H9 (cell line): ENCODE results near the gene IL17RA. TPM values are rescaled to one million over a fixed set of nuclear protein-coding genes. Genes with fewer than 3 reads are reported as not detected.

Experiments used
- DNase-seq: peaks from one replicate; pipeline ENCODE4 v3.0.0-alpha.2; 2017
- H2AFZ ChIP-seq: one replicate; pipeline ENCODE4 v1.6.1; 2013; ENCODE audit warnings: mild to moderate bottlenecking, low read length, control low read depth, moderate library complexity
- H2AK5ac ChIP-seq: 2 replicates; pipeline ENCODE4 v1.6.1; 2013; ENCODE audit warnings: low read length, control low read depth, mixed read lengths; ENCODE audit not compliant: insufficient read length
- H2BK120ac ChIP-seq: one replicate; pipeline ENCODE4 v1.6.1; 2013; ENCODE audit warnings: low read depth, mild to moderate bottlenecking, low read length, control low read depth, inconsistent platforms; ENCODE audit not compliant: poor library complexity, severe bottlenecking
- H2BK12ac ChIP-seq: 2 replicates; pipeline ENCODE4 v1.6.1; 2013; ENCODE audit warnings: low read length, control low read depth, mixed read lengths, low read depth; ENCODE audit not compliant: insufficient read length
- H2BK15ac ChIP-seq: 2 replicates; pipeline ENCODE4 v1.6.1; 2013; ENCODE audit warnings: low read depth, low read length, control low read depth
- H2BK20ac ChIP-seq: one replicate; pipeline ENCODE4 v1.6.1; 2013; ENCODE audit warnings: low read depth, mild to moderate bottlenecking, low read length, control low read depth, inconsistent platforms; ENCODE audit not compliant: poor library complexity, severe bottlenecking
- H2BK5ac ChIP-seq: 2 replicates; pipeline ENCODE4 v1.6.1; 2013; ENCODE audit warnings: low read length, control low read depth, mixed read lengths; ENCODE audit not compliant: insufficient read length
- H3K14ac ChIP-seq: 2 replicates; pipeline ENCODE4 v1.6.1; 2013; ENCODE audit warnings: low read length, control low read depth; ENCODE audit not compliant: insufficient read depth
- H3K18ac ChIP-seq: 2 replicates; pipeline ENCODE4 v1.6.1; 2013; ENCODE audit warnings: low read depth, mild to moderate bottlenecking, mixed read lengths, low read length, control low read depth; ENCODE audit not compliant: insufficient read length
- H3K23ac ChIP-seq: 2 replicates; pipeline ENCODE4 v1.6.1; 2013; ENCODE audit warnings: low read length, control low read depth, mixed read lengths, low read depth; ENCODE audit not compliant: insufficient read length
- H3K23me2 ChIP-seq: 2 replicates; pipeline ENCODE4 v1.6.1; 2013; ENCODE audit warnings: low read depth, mild to moderate bottlenecking, mixed read lengths, low read length, control low read depth; ENCODE audit not compliant: insufficient read length, poor library complexity, severe bottlenecking
- H3K27ac ChIP-seq: 2 replicates; pipeline ENCODE4 v1.5.1; 2013; ENCODE audit warnings: low read length, control low read depth, mixed read lengths, low read depth; ENCODE audit not compliant: insufficient read length
- H3K27me3 ChIP-seq: 2 replicates; pipeline ENCODE4 v1.6.1; 2013; ENCODE audit warnings: low read length, control low read depth, inconsistent platforms; ENCODE audit not compliant: insufficient read depth
- H3K4ac ChIP-seq: 2 replicates; pipeline ENCODE4 v1.6.1; 2013; ENCODE audit warnings: low read depth, mild to moderate bottlenecking, control low read depth, inconsistent platforms, low read length, moderate library complexity
- H3K4me1 ChIP-seq: 2 replicates; pipeline ENCODE4 v1.6.1; 2013; ENCODE audit warnings: low read length, control low read depth, inconsistent platforms; ENCODE audit not compliant: insufficient read depth
- H3K4me2 ChIP-seq: 2 replicates; pipeline ENCODE4 v1.6.1; 2013; ENCODE audit warnings: low read length, control low read depth, mixed read lengths; ENCODE audit not compliant: insufficient read length, insufficient read depth
- H3K56ac ChIP-seq: 2 replicates; pipeline ENCODE4 v1.6.1; 2013; ENCODE audit warnings: low read depth, mild to moderate bottlenecking, mixed read lengths, low read length, control low read depth; ENCODE audit not compliant: insufficient read length
- H3K79me1 ChIP-seq: 2 replicates; pipeline ENCODE4 v1.6.1; 2013; ENCODE audit warnings: low read depth, mild to moderate bottlenecking, moderate library complexity, low read length, control low read depth, inconsistent platforms; ENCODE audit not compliant: insufficient read depth, poor library complexity, severe bottlenecking
- H3K79me2 ChIP-seq: 2 replicates; pipeline ENCODE4 v1.6.1; 2013; ENCODE audit warnings: low read length, control low read depth, inconsistent platforms; ENCODE audit not compliant: insufficient read depth
- H3K9ac ChIP-seq: 2 replicates; pipeline ENCODE4 v1.6.1; 2013; ENCODE audit warnings: low read length, control low read depth, mixed read lengths; ENCODE audit not compliant: insufficient read length; ENCODE audit errors: extremely low read depth
- H3K9me3 ChIP-seq: one replicate; pipeline ENCODE4 v1.6.1; 2013; ENCODE audit warnings: low read depth, low read length, inconsistent platforms; ENCODE audit not compliant: control insufficient read depth
- H3T11ph ChIP-seq: one replicate; pipeline ENCODE4 v1.6.1; 2013; ENCODE audit warnings: mild to moderate bottlenecking, low read length, control low read depth, inconsistent platforms
- H4K20me1 ChIP-seq: one replicate; pipeline ENCODE4 v1.6.1; 2013; ENCODE audit not compliant: control insufficient read depth, insufficient read length, insufficient read depth
- H4K5ac ChIP-seq: 2 replicates; pipeline ENCODE4 v1.6.1; 2013; ENCODE audit warnings: low read depth, mild to moderate bottlenecking, mixed read lengths, low read length, control low read depth; ENCODE audit not compliant: insufficient read length
- H4K8ac ChIP-seq: replicated peaks from 2 replicates; pipeline ENCODE4 v1.6.1; 2013; ENCODE audit warnings: low read length, control low read depth, mixed read lengths, low read depth; ENCODE audit not compliant: insufficient read length
- H4K91ac ChIP-seq: 2 replicates; pipeline ENCODE4 v1.6.1; 2013; ENCODE audit warnings: low read depth, mild to moderate bottlenecking, moderate library complexity, mixed read lengths, low read length, control low read depth; ENCODE audit not compliant: insufficient read length
- H3K27ac Mint-ChIP-seq, 3 experiments: 2 replicates in 2 of 3; 3 replicates in 1 of 3; pipeline ENCODE4 v1.8.0; 2020 to 2021; ENCODE audit warnings: mixed read lengths in 3 of 3, mild to moderate bottlenecking in 1 of 3, moderate library complexity in 1 of 3
- H3K27me3 Mint-ChIP-seq: 2 replicates; pipeline ENCODE4 v1.8.0; 2021; ENCODE audit warnings: low read depth, mild to moderate bottlenecking, moderate library complexity, mixed read lengths
- H3K36me3 Mint-ChIP-seq, 3 experiments: 2 replicates in 2 of 3; 3 replicates in 1 of 3; pipeline ENCODE4 v1.8.0; 2020 to 2021; ENCODE audit warnings: low read depth in 3 of 3, mixed read lengths in 3 of 3; ENCODE audit not compliant: insufficient read depth in 1 of 3
- H3K4me1 Mint-ChIP-seq, 2 experiments: 2 replicates each; pipeline ENCODE4 v1.8.0; 2020; ENCODE audit warnings: mixed read lengths in 2 of 2
- H3K4me3 Mint-ChIP-seq, 2 experiments: 2 replicates in 1 of 2; 3 replicates in 1 of 2; pipeline ENCODE4 v1.8.0; 2020 to 2021; ENCODE audit warnings: mild to moderate bottlenecking in 2 of 2, mixed read lengths in 2 of 2, moderate library complexity in 1 of 2
- H3K9me3 Mint-ChIP-seq, 2 experiments: 2 replicates in 1 of 2; 3 replicates in 1 of 2; pipeline ENCODE4 v1.8.0; 2020; ENCODE audit warnings: mild to moderate bottlenecking in 2 of 2, mixed read lengths in 2 of 2, moderate library complexity in 1 of 2
- WGBS: extraction: QIAGEN DNeasy Blood & Tissue Kit; methylation state at CpG from one replicate; pipeline ENCODE4 v1.1.7; 2013; ENCODE audit warnings: missing lambda C conversion rate, low lambda C conversion rate, mixed read lengths; ENCODE audit not compliant: insufficient read length; ENCODE audit errors: extremely low coverage; 5-methylcytosine and 5-hydroxymethylcytosine counted together
- total RNA-seq: library from RNA; stranded (reverse); gene quantifications from 2 replicates; pipeline ENCODE4 v1.2.1, GENCODE V29; 2021
- TF ChIP-seq, protein P1 (sequence below): fragments of 200-600 bp; sonication (generic); conservative IDR thresholded peaks from 3 replicates; pipeline ENCODE4 v1.8.0; 2021; ENCODE audit warnings: antibody characterized with exemption, mild to moderate bottlenecking

The IL17RA gene
- total RNA-seq, 1 experiment from 2014 or later: 12.4 TPM

DNA sequence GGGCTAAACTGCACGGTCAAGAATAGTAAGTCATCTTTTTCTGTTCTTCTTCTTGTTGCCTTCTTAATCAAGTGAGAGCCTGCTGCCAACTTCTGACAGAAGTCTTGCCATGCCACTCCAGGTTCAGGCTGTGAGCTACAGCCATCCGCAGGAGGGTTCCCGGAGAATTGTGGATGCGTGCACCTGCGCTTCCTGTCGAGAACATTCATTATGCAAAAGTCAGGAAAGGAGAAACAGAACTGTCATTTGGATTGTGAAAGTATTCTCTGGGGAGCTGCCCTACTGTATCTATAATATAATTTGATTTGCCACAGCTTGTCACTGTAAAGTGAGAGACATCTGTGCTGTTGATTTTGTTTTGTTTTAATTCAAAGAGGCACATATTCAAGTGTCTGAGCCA is 12.3 kb downstream of the IL17RA start:
- no peak overlapping the region for H3T11ph ChIP-seq
- H3K14ac ChIP-seq: no peak overlapping the region
- no peaks in the 10 kb centered on the region for H3K4me1 ChIP-seq
- no peak overlapping the region for H2BK12ac ChIP-seq
- H3K27me3 ChIP-seq: no peaks in the 10 kb centered on the region
- no peaks in the 10 kb centered on the region for H3K79me2 ChIP-seq
- H4K20me1 ChIP-seq: no peaks in the 10 kb centered on the region
- no peak overlapping the region for H3K4me3 Mint-ChIP-seq
- H3K79me1 ChIP-seq: peaks cover 3% of the 10 kb centered on the region
- no peaks in the 10 kb centered on the region for H3K23me2 ChIP-seq
- H3K23ac ChIP-seq: no peak overlapping the region
- no peak overlapping the region for H2BK20ac ChIP-seq
- 0 out of 7 replicates have a peak overlapping the region, but pooled peaks of 1 of the 3 experiments have one; percentile 56 for H3K27ac Mint-ChIP-seq
- peaks cover 0 to 33% (median 13%) of the 10 kb centered on the region in 3 experiments; a peak in 5 of 7 replicates for H3K36me3 Mint-ChIP-seq
- H3K18ac ChIP-seq: no peak overlapping the region
- no peak for DNase-seq
- no peak overlapping the region for H2BK15ac ChIP-seq
- H2BK120ac ChIP-seq: no peak overlapping the region
- no peak overlapping the region for H3K27ac ChIP-seq
- H3K4ac ChIP-seq: no peak overlapping the region
- no peak overlapping the region for H3K56ac ChIP-seq
- H3K9me3 Mint-ChIP-seq: no peaks in the 10 kb centered on the region
- no peak overlapping the region for H2AFZ ChIP-seq
- H2AK5ac ChIP-seq: no peak overlapping the region
- H3K27me3 Mint-ChIP-seq: no peaks in the 10 kb centered on the region
- H4K5ac ChIP-seq: no peak overlapping the region
- no peak overlapping the region for H3K4me2 ChIP-seq
- H2BK5ac ChIP-seq: no peak overlapping the region
- H3K9me3 ChIP-seq: no peaks in the 10 kb centered on the region
- H3K9ac ChIP-seq: no peak overlapping the region
- TF ChIP-seq, protein P1, sequence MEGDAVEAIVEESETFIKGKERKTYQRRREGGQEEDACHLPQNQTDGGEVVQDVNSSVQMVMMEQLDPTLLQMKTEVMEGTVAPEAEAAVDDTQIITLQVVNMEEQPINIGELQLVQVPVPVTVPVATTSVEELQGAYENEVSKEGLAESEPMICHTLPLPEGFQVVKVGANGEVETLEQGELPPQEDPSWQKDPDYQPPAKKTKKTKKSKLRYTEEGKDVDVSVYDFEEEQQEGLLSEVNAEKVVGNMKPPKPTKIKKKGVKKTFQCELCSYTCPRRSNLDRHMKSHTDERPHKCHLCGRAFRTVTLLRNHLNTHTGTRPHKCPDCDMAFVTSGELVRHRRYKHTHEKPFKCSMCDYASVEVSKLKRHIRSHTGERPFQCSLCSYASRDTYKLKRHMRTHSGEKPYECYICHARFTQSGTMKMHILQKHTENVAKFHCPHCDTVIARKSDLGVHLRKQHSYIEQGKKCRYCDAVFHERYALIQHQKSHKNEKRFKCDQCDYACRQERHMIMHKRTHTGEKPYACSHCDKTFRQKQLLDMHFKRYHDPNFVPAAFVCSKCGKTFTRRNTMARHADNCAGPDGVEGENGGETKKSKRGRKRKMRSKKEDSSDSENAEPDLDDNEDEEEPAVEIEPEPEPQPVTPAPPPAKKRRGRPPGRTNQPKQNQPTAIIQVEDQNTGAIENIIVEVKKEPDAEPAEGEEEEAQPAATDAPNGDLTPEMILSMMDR: no peak
- H3K4me1 Mint-ChIP-seq: peaks cover 9 to 10% of the 10 kb centered on the region in 2 experiments; a peak in 3 of 4 replicates
- no peak overlapping the region for H4K91ac ChIP-seq
- no peak overlapping the region for H4K8ac ChIP-seq
- no CpG with 5 or more reads among the region's 6 CpGs for WGBS
